Choroid plexus epithelial cell (primary cell): ENCODE results near the gene HDAC11.

Source experiments
- DNase-seq: peaks from one replicate; pipeline ENCODE4 v3.0.0-alpha.2; 2010; ENCODE audit warnings: low read depth
- H3K4me3 ChIP-seq: 2 replicates; pipeline ENCODE4 v1.5.1; 2011; ENCODE audit warnings: low read depth, mild to moderate bottlenecking, control low read depth, low read length, moderate library complexity
- CTCF ChIP-seq: conservative IDR thresholded peaks from 2 replicates; pipeline ENCODE4 v1.5.1; 2011; ENCODE audit warnings: low read depth, mild to moderate bottlenecking, control low read depth, inconsistent platforms, low read length, moderate library complexity

The HDAC11 gene

DNA sequence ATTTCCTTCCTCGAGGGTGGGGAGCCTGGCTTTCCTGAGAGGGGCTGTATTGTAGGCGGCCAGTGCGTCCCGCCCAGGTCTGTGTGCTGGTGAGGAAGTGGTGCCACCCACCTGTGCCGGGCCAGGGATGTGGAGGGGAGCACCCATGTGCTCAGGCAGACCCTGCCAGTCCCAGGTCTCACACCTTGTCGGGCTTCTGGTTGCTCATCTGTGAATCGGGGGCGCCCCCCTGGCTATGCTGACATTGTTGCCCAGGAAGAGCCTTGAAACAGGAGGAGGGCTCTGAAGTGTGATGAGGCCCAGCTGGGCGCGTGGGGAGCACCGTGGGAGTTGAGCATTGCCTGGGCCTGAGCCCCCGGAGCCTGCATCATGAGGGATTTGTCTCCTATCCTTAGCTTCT, 73.6 kb downstream of the HDAC11 start:
- no peak for TF ChIP-seq CTCF
- H3K4me3 ChIP-seq = no peak overlapping the region

GRCh38 chr3:13555753-13556152, 75.6 kb downstream of the HDAC11 start:
- DNase-seq = no peak
- no peak for TF ChIP-seq CTCF
- no peak overlapping the region for H3K4me3 ChIP-seq

More for the DNA sequence above, 73.6 kb downstream of the HDAC11 start:
- DNase-seq = no peak
